ENCODE measurements around the gene PITPNM2.

Gene PITPNM2

DNA sequence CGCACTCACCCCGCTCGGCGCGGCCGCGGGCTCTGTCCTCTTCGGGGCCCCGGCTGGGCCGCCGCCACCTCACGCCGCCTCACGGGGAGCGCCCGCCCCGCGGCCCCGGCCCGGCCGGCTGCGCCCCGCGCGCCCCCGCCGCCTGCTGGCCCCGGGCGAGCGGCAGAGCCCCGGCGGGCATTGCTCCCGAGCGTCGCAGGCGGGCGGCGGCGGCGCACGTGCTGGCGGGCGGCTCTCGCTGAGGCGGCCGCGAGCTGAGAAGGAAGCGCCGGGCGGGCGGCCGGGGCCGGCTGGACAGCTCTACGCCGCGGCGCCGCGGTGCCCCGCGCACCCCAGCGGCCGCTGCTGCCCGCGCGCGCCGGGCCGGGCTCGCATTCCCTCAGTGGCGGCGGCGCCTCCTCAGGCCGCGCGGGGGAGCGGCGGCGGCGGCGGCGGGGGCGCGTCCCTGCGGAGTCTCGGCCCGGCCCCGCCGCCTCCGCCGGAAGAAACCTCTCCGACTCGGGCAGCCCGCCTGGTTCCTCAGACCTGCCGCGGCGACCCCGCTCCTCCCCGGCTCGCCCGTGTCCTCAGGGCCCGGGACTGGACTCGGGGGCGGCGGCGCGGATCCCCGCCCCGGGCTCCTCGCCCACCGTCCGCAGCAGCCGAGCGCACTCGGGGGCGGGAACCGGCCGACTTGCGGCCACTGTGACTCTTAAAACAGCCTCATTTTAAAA, at the start of gene PITPNM2:
Gene PITPNM2, minus strand, starts transcription at position 347 of the 713 bp plus-strand sequence. CDS start 116,500 bp downstream, outside the sequence.
- DNase-seq, result peak; percentile 56

GRCh38 chr12:123200414-123200813, 49.5 kb upstream of the PITPNM2 start:
- DNase-seq, result peak; percentile 36

DNA sequence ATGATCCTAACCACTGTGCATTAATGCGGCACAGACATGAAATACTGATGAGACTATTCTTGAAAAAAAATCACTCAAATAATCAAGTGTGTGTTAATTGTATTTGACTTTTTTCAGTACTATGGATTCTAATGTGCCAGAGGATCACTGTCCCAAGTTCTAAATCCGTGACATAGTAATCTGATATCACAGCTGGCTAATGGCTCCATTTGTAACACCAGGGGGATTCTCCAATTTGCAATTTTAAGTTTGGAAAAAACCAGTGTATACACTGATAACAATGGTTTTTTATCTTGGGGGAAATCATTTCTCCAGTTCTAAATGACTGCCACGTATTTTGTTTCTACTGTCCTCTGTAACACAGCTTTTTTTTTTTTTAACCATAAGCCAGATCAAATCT, 49.0 kb upstream of the PITPNM2 start:
- no peak for DNase-seq

DNA sequence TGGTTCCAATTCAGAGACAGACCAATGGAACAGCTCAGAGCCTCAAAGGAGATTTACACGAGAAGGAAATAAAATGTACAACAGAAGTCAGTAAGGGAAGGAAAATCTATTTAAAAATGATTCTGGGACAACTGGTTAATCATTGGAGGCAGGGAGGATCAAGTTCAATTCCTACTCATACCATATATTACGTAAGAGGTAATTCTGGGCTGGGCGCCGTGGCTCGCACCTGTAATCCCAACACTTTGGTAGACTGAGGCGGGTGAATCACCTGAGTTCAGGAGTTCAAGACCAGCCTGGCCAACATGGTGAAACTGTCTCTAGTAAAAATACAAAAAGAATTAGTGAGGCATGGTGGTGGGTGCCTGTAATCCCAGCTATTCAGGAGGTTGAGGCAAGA, 36.7 kb upstream of the PITPNM2 start:
- DNase-seq, result no peak

DNA sequence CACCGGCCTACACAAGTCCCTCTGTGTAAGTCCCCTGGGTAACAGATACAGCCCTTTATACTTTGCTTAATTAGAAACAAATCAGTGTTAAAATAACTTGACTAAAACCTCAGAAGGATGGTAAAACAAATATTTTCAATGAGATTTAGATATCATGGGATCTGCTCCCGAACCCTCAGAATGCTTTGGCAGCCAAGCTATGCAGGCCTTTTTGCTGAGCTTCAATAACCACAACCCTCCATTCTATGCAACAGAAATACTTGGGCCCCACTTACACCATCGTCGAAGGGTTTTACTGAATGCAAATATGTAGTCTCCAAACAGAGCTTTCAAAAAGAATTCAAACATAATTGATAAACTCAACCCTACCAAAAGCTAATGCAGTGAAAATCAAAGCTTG, 29.3 kb upstream of the PITPNM2 start:
- no peak for DNase-seq

DNA sequence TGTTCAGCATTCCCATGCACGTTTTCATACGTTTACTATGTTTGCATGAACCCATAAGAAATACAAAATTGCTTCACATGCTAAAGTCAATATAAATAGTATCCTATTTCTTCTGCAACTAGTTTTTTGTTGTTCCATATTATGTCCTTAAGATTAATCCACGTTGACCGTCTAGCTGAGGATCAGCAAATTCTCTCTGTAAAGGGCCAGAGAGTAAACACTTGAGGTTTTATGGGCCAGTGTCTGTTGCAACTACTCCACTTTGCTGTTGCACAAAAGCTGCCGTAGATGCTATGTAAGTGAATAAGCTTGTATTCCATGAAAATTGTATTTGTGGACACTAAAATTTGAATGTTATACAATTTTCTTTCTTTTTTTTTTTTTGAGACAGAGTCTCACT, 21.1 kb upstream of the PITPNM2 start:
- DNase-seq, result no peak

DNA sequence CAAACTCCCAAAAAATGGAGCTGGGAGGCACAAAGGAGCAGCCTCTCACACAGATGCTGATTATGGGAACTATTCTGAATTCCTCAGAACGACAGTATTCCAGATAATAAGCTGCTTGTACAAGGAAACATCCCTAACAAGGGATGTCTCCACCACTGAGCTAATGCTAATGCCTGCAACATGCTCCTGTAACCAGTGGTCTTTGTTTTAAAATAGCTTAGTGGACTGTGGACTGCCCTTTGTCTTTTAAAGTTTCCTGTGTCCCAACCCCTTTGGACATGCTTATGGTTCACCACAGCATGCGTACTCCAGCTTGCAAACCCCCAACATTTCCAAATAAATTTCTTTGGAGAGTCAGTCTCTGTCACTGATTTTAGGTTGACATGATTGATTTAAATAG, 16.4 kb upstream of the PITPNM2 start:
- no peak for DNase-seq

- DNase-seq, result no peak
These were observed 14.6 kb upstream of the PITPNM2 start for GRCh38 chr12:123165537-123165936.

DNA sequence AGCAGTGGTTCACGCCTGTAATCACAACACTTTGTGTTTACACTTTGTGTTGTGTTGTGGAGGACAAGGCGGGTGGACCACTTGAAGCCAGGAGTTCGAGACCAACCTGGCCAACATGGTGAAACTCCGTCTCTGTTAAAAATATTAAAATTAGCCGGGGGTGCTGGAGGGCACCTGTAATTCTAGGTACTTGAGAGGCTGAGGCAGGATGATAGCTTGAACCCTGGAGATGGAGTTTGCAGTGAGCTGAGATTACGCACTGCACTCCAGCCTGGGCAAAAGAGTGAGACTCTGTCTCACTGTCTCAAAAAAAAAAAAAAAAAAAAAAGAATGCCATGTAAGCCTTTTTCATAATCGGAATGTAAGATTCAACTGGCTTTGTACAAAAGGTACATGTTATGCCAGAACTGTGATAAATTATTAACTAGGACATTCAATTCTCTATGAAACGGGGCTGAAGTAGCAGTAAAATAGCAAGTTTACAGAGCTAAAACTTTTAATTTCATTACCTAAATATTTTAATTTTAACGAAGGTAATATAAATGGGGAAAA, 13.9 kb upstream of the PITPNM2 start:
- no peak for DNase-seq

GRCh38 chr12:123164222-123164621, 13.3 kb upstream of the PITPNM2 start:
- DNase-seq, result no peak

- no peak for DNase-seq
These were observed 12.3 kb upstream of the PITPNM2 start for GRCh38 chr12:123163227-123163626.

DNA sequence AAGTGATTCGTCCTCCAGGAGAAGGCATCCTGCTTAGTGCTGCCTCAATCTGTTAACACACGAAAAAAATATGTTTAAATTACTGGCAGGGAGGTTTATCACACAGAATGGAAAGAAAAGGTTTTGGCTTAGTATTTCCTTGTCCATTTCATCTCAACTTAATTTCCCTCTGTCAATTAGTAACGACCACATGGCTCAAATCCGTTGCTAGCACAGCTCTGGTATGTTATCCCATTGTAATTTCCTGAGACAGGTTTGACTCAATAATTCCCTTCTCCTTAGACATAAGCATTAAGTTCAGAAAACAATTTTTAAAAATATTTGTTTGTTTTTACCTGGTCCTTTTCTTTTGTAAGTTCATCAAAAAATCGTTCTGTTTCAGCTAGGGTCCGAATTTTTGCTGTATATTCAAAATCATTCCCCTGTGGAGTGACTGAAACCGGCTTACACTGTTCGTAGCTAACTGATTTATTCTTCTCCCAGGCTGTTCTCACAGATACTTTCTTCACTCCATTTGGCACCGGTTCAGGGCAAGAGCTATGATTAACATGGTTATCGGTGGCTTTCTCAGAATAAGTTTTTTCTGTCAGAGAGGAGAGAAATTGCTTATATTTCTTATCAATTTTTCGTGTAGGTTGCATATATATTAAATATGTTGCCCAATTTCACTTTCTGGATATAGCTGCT, 10.1 kb upstream of the PITPNM2 start:
- DNase-seq, result no peak

DNA sequence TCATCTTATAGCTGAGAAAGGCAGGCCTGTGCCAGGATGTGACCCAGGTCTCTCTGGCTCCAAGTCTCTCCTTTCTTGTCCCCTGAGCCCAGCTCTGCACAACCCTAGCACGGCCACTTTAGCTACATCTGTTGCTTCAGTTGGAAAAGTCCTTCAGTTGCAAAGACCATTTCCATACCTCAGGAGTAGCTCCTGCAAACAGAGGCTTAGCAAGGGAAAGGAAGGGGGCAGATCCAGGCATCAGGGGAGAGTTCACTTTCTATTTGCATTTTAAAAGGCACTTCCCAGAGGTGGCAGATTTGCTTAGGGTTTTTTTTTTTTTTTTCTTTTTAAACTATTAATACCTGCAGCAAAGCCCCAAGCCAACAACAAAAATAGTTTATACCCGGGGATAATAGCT, 3.0 kb upstream of the PITPNM2 start:
- DNase-seq, result no peak

GRCh38 chr12:123152833-123153232, 1.9 kb upstream of the PITPNM2 start:
- DNase-seq, result no peak

DNA sequence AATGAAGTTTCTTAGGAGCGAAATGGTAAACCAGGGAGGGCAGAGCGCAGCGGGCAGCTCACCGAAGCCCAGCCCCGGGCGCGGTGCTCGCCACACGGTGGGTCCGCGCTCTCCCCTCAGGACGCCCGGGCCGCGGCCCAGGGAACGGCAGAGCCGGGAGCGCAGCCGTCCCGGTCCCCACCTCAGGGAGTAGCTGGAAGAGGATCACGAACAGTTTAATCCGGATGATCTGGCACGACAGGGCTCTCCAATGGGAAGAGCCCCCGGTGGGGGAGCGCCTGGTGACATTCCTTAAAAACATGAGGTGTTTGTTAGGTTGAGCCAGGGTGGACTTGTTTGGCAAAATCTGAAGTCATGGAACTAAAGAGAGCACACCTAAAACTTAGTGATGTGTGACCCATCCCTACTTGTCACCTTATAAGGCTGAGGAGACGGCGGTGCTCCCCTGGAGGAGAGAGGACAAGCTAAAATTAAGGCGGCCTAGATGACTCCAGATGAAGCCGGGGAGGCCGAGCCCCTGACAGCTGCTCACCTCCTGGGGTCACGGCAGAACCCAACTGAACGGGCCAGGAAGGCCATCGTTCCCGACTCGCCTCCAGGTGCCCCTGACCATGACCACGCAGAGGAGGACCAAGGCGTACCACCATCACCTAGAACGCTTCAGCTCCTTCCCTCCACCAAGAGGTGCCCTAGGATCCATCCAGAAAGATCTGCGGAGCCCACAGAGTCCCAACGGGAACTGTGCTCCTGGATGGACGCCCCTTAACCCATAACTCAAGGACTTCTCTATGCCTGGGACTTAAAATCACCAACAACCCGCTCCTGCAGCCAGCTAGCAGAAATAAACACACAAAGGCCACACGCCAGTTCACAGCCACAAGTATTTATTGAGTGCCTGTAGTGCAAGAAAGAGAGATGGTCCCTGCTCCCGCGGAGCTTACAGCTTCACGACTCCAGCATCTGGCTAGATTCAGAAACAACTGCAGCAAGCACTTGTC, 866 bp upstream of the PITPNM2 start:
- no peak for DNase-seq

GRCh38 chr12:123150275-123150743, 581 bp downstream of the PITPNM2 start:
- peak; percentile 7 for DNase-seq

- DNase-seq, result no peak
These were observed 1.2 kb downstream of the PITPNM2 start for GRCh38 chr12:123149501-123150274.

DNA sequence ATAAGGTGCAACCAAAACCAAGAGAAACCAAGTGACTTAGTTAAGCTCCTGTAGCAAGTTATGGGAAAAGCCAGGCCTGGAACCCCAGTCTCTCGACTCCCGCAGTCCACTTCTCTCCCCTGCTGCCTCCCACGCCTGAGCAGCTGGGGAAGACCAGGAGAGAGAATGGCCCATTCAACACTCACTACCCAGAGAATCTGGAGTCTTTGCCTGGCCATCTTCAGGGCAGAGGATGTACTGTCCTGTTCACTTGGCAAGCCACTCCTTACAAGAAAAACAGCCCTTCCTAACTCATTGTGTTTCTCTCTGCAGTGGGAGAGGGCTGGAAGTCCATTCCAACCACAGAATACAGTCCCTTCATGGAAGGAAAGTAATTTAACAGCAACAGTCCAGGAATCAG, 1.8 kb downstream of the PITPNM2 start:
- no peak for DNase-seq

DNA sequence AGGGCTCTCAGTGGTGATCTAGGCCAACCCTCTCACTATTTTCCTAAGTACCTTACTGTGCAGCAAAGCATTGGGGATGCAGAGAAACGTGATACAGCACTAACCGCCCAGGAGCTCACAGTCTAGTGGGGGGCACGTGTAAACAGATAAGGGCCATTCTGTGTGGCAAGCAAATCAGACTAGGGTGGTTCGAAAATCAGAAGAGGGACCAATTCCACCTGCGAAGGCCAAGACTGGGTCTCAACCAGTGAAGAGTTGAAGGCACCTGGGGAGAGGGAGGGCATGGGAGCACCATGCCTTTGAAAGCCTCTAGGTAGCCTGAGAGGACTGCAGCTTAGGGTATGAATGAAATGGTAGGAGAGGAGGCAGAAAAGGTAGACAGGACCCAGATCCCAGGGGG, 2.2 kb downstream of the PITPNM2 start:
- DNase-seq, result no peak

- DNase-seq, result no peak
These were observed 2.7 kb downstream of the PITPNM2 start for GRCh38 chr12:123148223-123148622.

GRCh38 chr12:123145211-123145610, 5.7 kb downstream of the PITPNM2 start:
- no peak for DNase-seq

Measured in activated CD4-positive, alpha-beta T cell treated with anti-CD3 and anti-CD28 coated beads, Interleukin-10, Interleukin-2, amounts not matched to agents 100 ng/mL and 50 ng/mL, durations not matched to agents 16 hours and 8 hours (primary cell).